MM.1S (cell line): Measurements from ENCODE around the gene CD44.
A peak's percentile ranks its signal among the peaks of the same experiment; 100 is the strongest.

Source experiments
- DNase-seq: peaks from one replicate; pipeline ENCODE4 v3.0.0-alpha.2; 2015
- H2AFZ ChIP-seq: fragments of 300-600 bp; sonication (generic); 2 replicates; pipeline ENCODE4 v1.6.0; 2016; ENCODE audit warnings: antibody characterized with exemption, low read length
- H3F3A ChIP-seq: fragments of 300-600 bp; sonication (generic); 2 replicates; pipeline ENCODE4 v1.6.1; 2016; ENCODE audit warnings: mild to moderate bottlenecking, antibody characterized with exemption, low read length, moderate library complexity, mixed read lengths; ENCODE audit not compliant: insufficient read depth
- H3K27ac ChIP-seq: fragments of 300-600 bp; sonication (generic); 2 replicates; pipeline ENCODE4 v1.5.1; 2016; ENCODE audit warnings: mild to moderate bottlenecking, low read length
- H3K27me3 ChIP-seq: fragments of 300-600 bp; sonication (generic); replicated peaks from 2 replicates; pipeline ENCODE4 v1.6.0; 2016; ENCODE audit warnings: low read length; ENCODE audit not compliant: insufficient read depth
- H3K36me3 ChIP-seq: fragments of 300-600 bp; sonication (generic); replicated peaks from 2 replicates; pipeline ENCODE4 v1.6.1; 2016; ENCODE audit warnings: mild to moderate bottlenecking, low read length, mixed read lengths; ENCODE audit not compliant: insufficient read depth
- H3K4me1 ChIP-seq: fragments of 300-600 bp; sonication (generic); 2 replicates; pipeline ENCODE4 v1.6.1; 2016; ENCODE audit warnings: low read length, mixed read lengths
- H3K4me2 ChIP-seq: fragments of 300-600 bp; sonication (generic); 2 replicates; pipeline ENCODE4 v1.6.0; 2016; ENCODE audit warnings: low read depth, low read length
- H3K4me3 ChIP-seq: fragments of 300-600 bp; sonication (generic); 2 replicates; pipeline ENCODE4 v1.5.1; 2016; ENCODE audit warnings: low read length, mixed read lengths
- H3K79me2 ChIP-seq: fragments of 300-600 bp; sonication (generic); 2 replicates; pipeline ENCODE4 v1.6.1; 2016; ENCODE audit warnings: mixed run types, low read length, mixed read lengths
- H3K9ac ChIP-seq: fragments of 300-600 bp; sonication (generic); 2 replicates; pipeline ENCODE4 v1.6.1; 2016; ENCODE audit warnings: low read length, mixed read lengths
- H3K9me2 ChIP-seq: fragments of 300-600 bp; sonication (generic); replicated peaks from 2 replicates; pipeline ENCODE4 v1.6.1; 2016; ENCODE audit warnings: mild to moderate bottlenecking, low read length, mixed read lengths; ENCODE audit not compliant: insufficient read depth
- H3K9me3 ChIP-seq: fragments of 300-600 bp; sonication (generic); replicated peaks from 2 replicates; pipeline ENCODE4 v1.6.1; 2016; ENCODE audit warnings: mild to moderate bottlenecking, low read length, mixed read lengths; ENCODE audit not compliant: insufficient read depth
- H4K20me1 ChIP-seq: fragments of 300-600 bp; sonication (generic); 2 replicates; pipeline ENCODE4 v1.6.1; 2016; ENCODE audit warnings: mild to moderate bottlenecking, low read length, moderate library complexity, mixed read lengths; ENCODE audit not compliant: insufficient read depth
- CTCF ChIP-seq: fragments of 300-600 bp; sonication (generic); IDR thresholded peaks from 2 replicates; pipeline ENCODE4 v1.5.1; 2016; ENCODE audit warnings: antibody characterized with exemption, low read length, mixed read lengths
- EZH2 ChIP-seq: fragments of 300-600 bp; sonication (generic); optimal IDR thresholded peaks from 2 replicates; pipeline ENCODE3; 2017; ENCODE audit warnings: low read depth, mild to moderate bottlenecking, antibody characterized with exemption, low read length, mixed read lengths
- EZH2phosphoT487 ChIP-seq: fragments of 300-600 bp; sonication (generic); IDR thresholded peaks from 2 replicates; pipeline ENCODE4 v1.6.1; 2018; ENCODE audit warnings: antibody characterized with exemption, low read length

The CD44 gene

GRCh38 chr11:35138058-35138457 lies 913 bp upstream of the CD44 start:
- H3K36me3 ChIP-seq: no peaks in the 10 kb centered on the region
- DNase-seq: no peak
- no peak overlapping the region for H2AFZ ChIP-seq
- peak overlapping the region; percentile 88; the same call in 1 of the 2 replicates for H3K4me3 ChIP-seq
- no peaks in the 10 kb centered on the region for H3K27me3 ChIP-seq
- H3F3A ChIP-seq: peaks cover 32% of the 10 kb centered on the region
- no peaks in the 10 kb centered on the region for H4K20me1 ChIP-seq
- peaks cover 50% of the 10 kb centered on the region for H3K79me2 ChIP-seq
- no peaks in the 10 kb centered on the region for H3K9me3 ChIP-seq
- TF ChIP-seq EZH2phosphoT487 (no peak), CTCF (no peak), EZH2 (no peak)
- peak overlapping the region; percentile 97; the same call in 1 of the 2 replicates for H3K9ac ChIP-seq
- H3K4me1 ChIP-seq: peaks cover 24% of the 10 kb centered on the region
- no peak overlapping the region for H3K27ac ChIP-seq
- H3K4me2 ChIP-seq: peak overlapping the region; percentile 95
- no peaks in the 10 kb centered on the region for H3K9me2 ChIP-seq

GRCh38 chr11:35138606-35138942 lies 397 bp upstream of the CD44 start:
- H2AFZ ChIP-seq: peak overlapping the region; percentile 77
- H3K9me3 ChIP-seq: no peaks in the 10 kb centered on the region
- peak overlapping the region; percentile 88 for H3K4me3 ChIP-seq
- H3K9ac ChIP-seq: peak overlapping the region; percentile 97
- no peaks in the 10 kb centered on the region for H3K27me3 ChIP-seq
- H3K4me1 ChIP-seq: peaks cover 29% of the 10 kb centered on the region
- peaks cover 56% of the 10 kb centered on the region for H3K79me2 ChIP-seq
- no peak for TF ChIP-seq EZH2
- no peak for TF ChIP-seq EZH2phosphoT487
- TF ChIP-seq CTCF: no peak
- no peak for DNase-seq
- H3K36me3 ChIP-seq: no peaks in the 10 kb centered on the region
- H3K4me2 ChIP-seq: peak overlapping the region; percentile 95
- no peaks in the 10 kb centered on the region for H3K9me2 ChIP-seq
- peak overlapping the region; percentile 95; the same call in 1 of the 2 replicates for H3K27ac ChIP-seq
- peaks cover 37% of the 10 kb centered on the region for H3F3A ChIP-seq
- H4K20me1 ChIP-seq: no peaks in the 10 kb centered on the region

GRCh38 chr11:35139722-35140282 lies 831 bp downstream of the CD44 start:
- H3K9ac ChIP-seq: peak overlapping the region; percentile 97
- no peaks in the 10 kb centered on the region for H3K9me2 ChIP-seq
- peaks cover 38% of the 10 kb centered on the region for H3K4me1 ChIP-seq
- H3K9me3 ChIP-seq: no peaks in the 10 kb centered on the region
- H3K79me2 ChIP-seq: peaks cover 62% of the 10 kb centered on the region
- no peaks in the 10 kb centered on the region for H3K27me3 ChIP-seq
- no peak overlapping the region for H2AFZ ChIP-seq
- H3F3A ChIP-seq: peaks cover 48% of the 10 kb centered on the region
- no peaks in the 10 kb centered on the region for H4K20me1 ChIP-seq
- no peak for DNase-seq
- no peak for TF ChIP-seq EZH2phosphoT487
- no peak for TF ChIP-seq EZH2
- TF ChIP-seq CTCF: no peak
- peak overlapping the region; percentile 95 for H3K27ac ChIP-seq
- H3K36me3 ChIP-seq: no peaks in the 10 kb centered on the region
- H3K4me2 ChIP-seq: peak overlapping the region; percentile 95
- H3K4me3 ChIP-seq: peak overlapping the region; percentile 88
